ACC112 (cell line): Measurements from ENCODE around the gene JPH3.

Source experiments
- H2AFZ ChIP-seq: fragments of 200-600 bp; sonication (generic); one replicate; pipeline ENCODE4 v1.6.0; 2017; ENCODE audit warnings: antibody characterized with exemption, low read length; ENCODE audit not compliant: unreplicated experiment
- H3K27ac ChIP-seq: fragments of 200-600 bp; sonication (generic); 2 replicates; pipeline ENCODE4 v1.5.1; 2014; ENCODE audit warnings: low read depth, mild to moderate bottlenecking, antibody characterized with exemption, low read length, moderate library complexity
- H3K27me3 ChIP-seq: fragments of 200-600 bp; sonication (generic); 2 replicates; pipeline ENCODE4 v1.6.1; 2014; ENCODE audit warnings: mild to moderate bottlenecking, antibody characterized with exemption, low read length, moderate library complexity, mixed read lengths; ENCODE audit not compliant: insufficient read depth
- H3K36me3 ChIP-seq: fragments of 200-600 bp; sonication (generic); 2 replicates; pipeline ENCODE4 v1.6.1; 2016; ENCODE audit warnings: mild to moderate bottlenecking, antibody characterized with exemption, low read length, moderate library complexity, mixed read lengths; ENCODE audit not compliant: insufficient read depth
- H3K4me1 ChIP-seq: fragments of 200-600 bp; sonication (generic); one replicate; pipeline ENCODE4 v1.6.1; 2016; ENCODE audit warnings: low read length, mixed read lengths; ENCODE audit not compliant: insufficient read depth, unreplicated experiment, control insufficient read depth
- H3K4me3 ChIP-seq: fragments of 200-600 bp; sonication (generic); 2 replicates; pipeline ENCODE4 v1.5.1; 2014; ENCODE audit warnings: mild to moderate bottlenecking, low read depth, low read length
- H3K79me2 ChIP-seq: fragments of 200-600 bp; sonication (generic); one replicate; pipeline ENCODE4 v1.6.0; 2016; ENCODE audit warnings: low read length; ENCODE audit not compliant: control insufficient read depth, unreplicated experiment, insufficient read depth

Gene JPH3

GRCh38 chr16:87602821-87603683 lies 744 bp downstream of the JPH3 start:
- Histone ChIP-seq H3K36me3 (no peaks in the 10 kb centered on the region), H3K27me3 (peaks cover 94% of the 10 kb centered on the region), H3K4me1 (no peaks in the 10 kb centered on the region), H2AFZ (no peak overlapping the region), H3K27ac (no peak overlapping the region), H3K79me2 (no peaks in the 10 kb centered on the region), H3K4me3 (peak overlapping the region; percentile 37; the same call in 1 of the 2 replicates)

DNA sequence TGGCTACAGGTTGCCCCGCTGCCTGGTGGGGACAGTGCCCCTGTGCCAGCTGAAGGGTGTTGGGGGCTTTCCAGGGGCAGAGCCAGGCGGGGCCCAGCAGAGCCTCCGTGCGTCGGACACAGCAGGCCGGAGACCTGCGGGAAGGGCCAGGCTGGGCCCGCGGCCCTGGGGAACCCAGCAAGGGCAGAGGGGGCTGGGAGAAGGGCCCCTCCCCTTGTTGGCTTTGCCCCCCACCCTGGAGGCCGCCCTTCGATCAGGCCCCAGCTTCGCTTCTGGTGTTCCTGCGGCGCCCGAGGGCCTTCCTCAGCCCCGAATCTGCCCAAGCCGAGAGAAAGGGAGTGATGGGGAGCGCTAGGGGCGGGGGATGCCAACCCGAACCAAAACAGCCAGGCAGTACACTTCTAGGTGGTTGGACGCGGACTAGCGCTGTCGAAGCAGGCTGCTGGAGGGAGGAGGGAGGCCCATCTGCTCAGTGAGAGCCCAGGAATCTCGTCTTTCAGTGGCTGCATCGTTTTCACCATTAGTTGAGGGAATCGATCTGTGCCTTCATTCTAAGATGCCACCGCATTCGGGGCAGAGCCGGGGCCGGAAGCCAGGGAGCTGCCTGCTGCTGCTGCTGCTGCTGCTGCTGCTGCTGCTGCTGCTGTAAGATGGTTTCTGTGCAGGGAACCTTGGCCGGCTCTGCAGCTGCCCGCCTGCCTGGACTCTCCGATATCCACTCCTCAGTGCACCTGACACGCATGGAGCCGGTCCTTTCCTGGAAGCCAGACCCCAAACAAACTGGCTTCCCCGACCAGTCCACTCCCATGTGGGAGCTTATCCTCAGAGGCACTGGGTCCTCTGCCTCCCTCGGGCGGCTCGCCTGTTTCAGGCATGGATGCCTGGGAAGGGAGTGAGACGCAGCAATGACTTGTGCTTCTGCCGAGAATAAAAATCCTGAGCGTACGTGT lies 1.7 kb downstream of the JPH3 start:
- Histone ChIP-seq H2AFZ (no peak overlapping the region), H3K36me3 (no peaks in the 10 kb centered on the region), H3K79me2 (no peaks in the 10 kb centered on the region), H3K4me1 (no peaks in the 10 kb centered on the region), H3K4me3 (no peak overlapping the region), H3K27ac (no peak overlapping the region), H3K27me3 (peaks cover 93% of the 10 kb centered on the region)

- Histone ChIP-seq H3K79me2 (no peaks in the 10 kb centered on the region), H3K4me1 (no peaks in the 10 kb centered on the region), H3K27me3 (peaks cover 87% of the 10 kb centered on the region), H3K27ac (no peak overlapping the region), H3K36me3 (no peaks in the 10 kb centered on the region), H3K4me3 (no peak overlapping the region), H2AFZ (no peak overlapping the region)
Measured at GRCh38 chr16:87604634-87605111, 2.4 kb downstream of the JPH3 start.

DNA sequence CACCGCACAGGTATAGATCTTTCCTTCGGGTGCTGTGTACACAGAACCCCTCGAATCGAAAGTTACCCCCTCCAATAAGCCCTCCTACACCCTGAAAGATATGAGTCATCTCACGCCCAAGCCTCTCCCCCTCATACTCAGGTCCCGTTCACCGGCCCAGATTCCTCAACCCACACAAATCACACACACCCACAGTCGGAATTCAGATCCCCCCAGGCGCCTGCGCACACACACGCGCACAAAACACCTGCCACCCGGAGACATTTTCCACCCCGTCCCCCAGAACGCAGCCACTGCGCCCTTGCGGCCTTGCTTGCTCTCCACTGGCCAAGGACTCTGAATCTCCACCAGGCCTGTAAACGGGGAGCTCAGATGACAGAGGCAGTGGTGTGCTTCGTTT lies 4.9 kb downstream of the JPH3 start:
- H3K4me3 ChIP-seq: no peak overlapping the region
- no peaks in the 10 kb centered on the region for H3K4me1 ChIP-seq
- H3K36me3 ChIP-seq: no peaks in the 10 kb centered on the region
- no peaks in the 10 kb centered on the region for H3K79me2 ChIP-seq
- H3K27ac ChIP-seq: no peak overlapping the region
- H2AFZ ChIP-seq: no peak overlapping the region
- H3K27me3 ChIP-seq: peaks cover 83% of the 10 kb centered on the region

DNA sequence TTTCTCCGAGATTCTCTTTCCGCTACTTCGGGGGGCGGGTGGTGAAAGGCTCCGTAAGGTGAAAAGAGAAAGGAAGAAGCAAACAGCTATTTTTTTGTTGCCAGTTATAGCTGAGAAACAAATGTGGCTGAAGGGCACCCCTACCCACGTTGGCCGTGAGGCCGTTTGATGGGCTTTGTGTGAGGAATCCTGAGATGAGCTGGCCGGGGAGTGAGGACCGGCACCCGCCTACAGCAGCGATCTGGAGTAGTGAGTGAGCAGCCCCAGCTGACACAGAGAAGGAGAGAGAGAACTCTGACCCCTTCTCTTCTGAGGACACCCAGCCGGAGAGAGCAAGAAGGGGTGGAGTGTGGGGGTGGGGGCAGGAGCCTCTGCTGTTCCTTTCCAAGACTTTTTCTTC lies 5.6 kb downstream of the JPH3 start:
- Histone ChIP-seq H3K36me3 (no peaks in the 10 kb centered on the region), H3K27me3 (peaks cover 81% of the 10 kb centered on the region), H3K79me2 (no peaks in the 10 kb centered on the region), H3K27ac (no peak overlapping the region), H3K4me3 (no peak overlapping the region), H2AFZ (no peak overlapping the region), H3K4me1 (no peaks in the 10 kb centered on the region)

GRCh38 chr16:87608400-87608985 lies 6.2 kb downstream of the JPH3 start:
- Histone ChIP-seq H2AFZ (no peak overlapping the region), H3K27ac (no peak overlapping the region), H3K27me3 (peaks cover 75% of the 10 kb centered on the region), H3K4me1 (no peaks in the 10 kb centered on the region), H3K4me3 (no peak overlapping the region), H3K36me3 (no peaks in the 10 kb centered on the region), H3K79me2 (no peaks in the 10 kb centered on the region)

- no peak overlapping the region for H2AFZ ChIP-seq
- no peaks in the 10 kb centered on the region for H3K79me2 ChIP-seq
- H3K36me3 ChIP-seq: no peaks in the 10 kb centered on the region
- no peaks in the 10 kb centered on the region for H3K4me1 ChIP-seq
- no peak overlapping the region for H3K4me3 ChIP-seq
- H3K27me3 ChIP-seq: peaks cover 66% of the 10 kb centered on the region
- no peak overlapping the region for H3K27ac ChIP-seq
Measured at GRCh38 chr16:87610026-87610425, 7.7 kb downstream of the JPH3 start.

GRCh38 chr16:87611456-87611855 lies 9.1 kb downstream of the JPH3 start:
- H3K27ac ChIP-seq: no peak overlapping the region
- no peaks in the 10 kb centered on the region for H3K79me2 ChIP-seq
- no peaks in the 10 kb centered on the region for H3K36me3 ChIP-seq
- H3K4me3 ChIP-seq: no peak overlapping the region
- peaks cover 59% of the 10 kb centered on the region for H3K27me3 ChIP-seq
- no peaks in the 10 kb centered on the region for H3K4me1 ChIP-seq
- H2AFZ ChIP-seq: no peak overlapping the region

DNA sequence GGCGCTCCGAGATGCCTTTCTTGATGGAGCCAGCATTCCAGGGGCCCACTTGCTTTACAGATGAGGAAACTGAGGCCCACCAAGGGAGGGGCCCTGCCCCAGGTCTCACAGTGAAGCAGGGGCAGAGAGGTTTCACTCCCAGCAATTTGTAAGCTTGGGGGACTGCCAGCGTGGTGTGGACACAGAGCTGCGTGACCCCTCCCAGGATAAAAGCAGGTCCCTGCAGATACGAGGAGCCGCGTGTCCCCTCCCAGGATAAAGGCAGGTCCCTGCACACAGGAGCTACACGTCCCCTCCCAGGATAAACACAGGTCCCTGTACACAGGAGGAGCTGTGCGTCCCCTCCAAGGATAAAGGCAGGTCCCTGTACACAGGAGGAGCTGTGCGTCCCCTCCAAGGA lies 11.7 kb downstream of the JPH3 start:
- H3K36me3 ChIP-seq: no peaks in the 10 kb centered on the region
- no peak overlapping the region for H2AFZ ChIP-seq
- H3K79me2 ChIP-seq: no peaks in the 10 kb centered on the region
- peaks cover 40% of the 10 kb centered on the region for H3K27me3 ChIP-seq
- no peak overlapping the region for H3K4me3 ChIP-seq
- no peak overlapping the region for H3K27ac ChIP-seq
- no peaks in the 10 kb centered on the region for H3K4me1 ChIP-seq

- Histone ChIP-seq H3K27me3 (peaks cover 41% of the 10 kb centered on the region), H3K4me1 (no peaks in the 10 kb centered on the region), H2AFZ (no peak overlapping the region), H3K4me3 (no peak overlapping the region), H3K27ac (no peak overlapping the region), H3K79me2 (no peaks in the 10 kb centered on the region), H3K36me3 (no peaks in the 10 kb centered on the region)
Measured at GRCh38 chr16:87615621-87616041, 13.3 kb downstream of the JPH3 start.
